Prostate gland (tissue), 2 donors: ENCODE measurements around the gene IGLL1. TPM values are rescaled to one million over a fixed set of nuclear protein-coding genes. Genes with fewer than 3 reads are reported as not detected.

Experiments
- DNase-seq: peaks from one replicate; pipeline ENCODE4 v3.0.0-alpha.2; 2019; ENCODE audit warnings: low spot score
- H3K27ac ChIP-seq, 2 donors: fragments of 200-600 bp; sonication (generic); 2 replicates each; pipeline ENCODE4 v1.5.1; 2017 to 2019
- H3K27me3 ChIP-seq: fragments of 200-600 bp; sonication (generic); replicated peaks from 2 replicates; pipeline ENCODE4 v1.5.1; 2019; ENCODE audit not compliant: insufficient read depth
- H3K36me3 ChIP-seq, 2 donors: fragments of 200-600 bp; sonication (generic); 1 replicate in 1 of 2; 2 replicates in 1 of 2; pipeline versions ENCODE4 v1.5.1 to v1.8.1; 2017 to 2019
- H3K4me1 ChIP-seq: fragments of 200-600 bp; sonication (generic); replicated peaks from 2 replicates; pipeline ENCODE4 v1.5.1; 2019
- H3K4me3 ChIP-seq, 2 donors: fragments of 200-600 bp; sonication (generic); 2 replicates each; pipeline ENCODE4 v1.5.1; 2017 to 2019
- H3K9me3 ChIP-seq: fragments of 200-600 bp; sonication (generic); 2 replicates; pipeline ENCODE4 v1.5.1; 2017
- POLR2A ChIP-seq: fragments of 450-650 bp; IDR thresholded peaks from one replicate; pipeline ENCODE4 v1.6.1; 2016; ENCODE audit warnings: antibody characterized with exemption, mild to moderate bottlenecking
- POLR2AphosphoS5 ChIP-seq: sonication (generic); formaldehyde crosslinking; IDR thresholded peaks from one replicate; pipeline ENCODE4 v1.6.1; 2017; ENCODE audit warnings: antibody characterized with exemption
- WGBS: methylation state at CpG from one replicate; pipeline ENCODE4 v1.1.5; 2018; 5-methylcytosine and 5-hydroxymethylcytosine counted together
- intact Hi-C: fragments of 100-400 bp; cut with DNase I; formaldehyde crosslinking; loops from one replicate; pipeline ENCODE4 v1.14.2; 2022
- total RNA-seq, 2 donors: library from RNA; depleted of rRNA; stranded (reverse); fragments of >200 nt; gene quantifications; one replicate each; pipeline ENCODE4 v1.1.0, GENCODE V29; 2016
- TF ChIP-seq, protein P1 (sequence below), 4 experiments: fragments of 200-600 bp in 2 of 4; fragments of 450-650 bp in 2 of 4; sonication (generic) in 2 of 4; IDR thresholded peaks; 1 replicate in 3 of 4; 2 replicates in 1 of 4; pipeline ENCODE4 v1.5.1; 2016 to 2019; ENCODE audit warnings: antibody characterized with exemption in 4 of 4, mild to moderate bottlenecking in 2 of 4, moderate library complexity in 2 of 4

The IGLL1 gene
- total RNA-seq, 2 donors from 2014 or later, result 0.85 TPM; not detected in 1

GRCh38 chr22:23533328-23533762 lies 46.7 kb downstream of the IGLL1 start:
- Histone ChIP-seq H3K27me3 (no peaks in the 10 kb centered on the region), H3K36me3 (no peaks in the 10 kb centered on the region), H3K27ac (peak overlapping the region; percentile 77 to 88), H3K4me3 (no peak overlapping the region), H3K4me1 (peaks cover 10% of the 10 kb centered on the region), H3K9me3 (no peaks in the 10 kb centered on the region)
- TF ChIP-seq, protein P1, sequence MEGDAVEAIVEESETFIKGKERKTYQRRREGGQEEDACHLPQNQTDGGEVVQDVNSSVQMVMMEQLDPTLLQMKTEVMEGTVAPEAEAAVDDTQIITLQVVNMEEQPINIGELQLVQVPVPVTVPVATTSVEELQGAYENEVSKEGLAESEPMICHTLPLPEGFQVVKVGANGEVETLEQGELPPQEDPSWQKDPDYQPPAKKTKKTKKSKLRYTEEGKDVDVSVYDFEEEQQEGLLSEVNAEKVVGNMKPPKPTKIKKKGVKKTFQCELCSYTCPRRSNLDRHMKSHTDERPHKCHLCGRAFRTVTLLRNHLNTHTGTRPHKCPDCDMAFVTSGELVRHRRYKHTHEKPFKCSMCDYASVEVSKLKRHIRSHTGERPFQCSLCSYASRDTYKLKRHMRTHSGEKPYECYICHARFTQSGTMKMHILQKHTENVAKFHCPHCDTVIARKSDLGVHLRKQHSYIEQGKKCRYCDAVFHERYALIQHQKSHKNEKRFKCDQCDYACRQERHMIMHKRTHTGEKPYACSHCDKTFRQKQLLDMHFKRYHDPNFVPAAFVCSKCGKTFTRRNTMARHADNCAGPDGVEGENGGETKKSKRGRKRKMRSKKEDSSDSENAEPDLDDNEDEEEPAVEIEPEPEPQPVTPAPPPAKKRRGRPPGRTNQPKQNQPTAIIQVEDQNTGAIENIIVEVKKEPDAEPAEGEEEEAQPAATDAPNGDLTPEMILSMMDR (IDR thresholded peaks at IDR 0.05), result peak in 1 of 4 experiments; percentile 53
- no peak for TF ChIP-seq POLR2AphosphoS5
- DNase-seq, result no peak
- 28% methylated on average over 9 of the region's 9 CpGs for WGBS
- intact Hi-C loops, result loop anchor here (5.0 kb wide), 1 partner anchor 324 kb away; the partner anchor contains the start of gene SLC2A11

- intact Hi-C loops, result loop anchor here (5.0 kb wide), 1 partner anchor 325 kb away; the partner anchor contains the start of gene SLC2A11
- H3K27ac ChIP-seq, result peak overlapping the region; percentile 77 to 88
- H3K9me3 ChIP-seq, result no peaks in the 10 kb centered on the region
- H3K36me3 ChIP-seq, result no peaks in the 10 kb centered on the region
- TF ChIP-seq POLR2A (no peak), POLR2AphosphoS5 (no peak)
- TF ChIP-seq, protein P1 (IDR thresholded peaks at IDR 0.05), result no peak
- no peak for DNase-seq
- H3K27me3 ChIP-seq, result no peaks in the 10 kb centered on the region
- peaks cover 10% of the 10 kb centered on the region for H3K4me1 ChIP-seq
- no peak overlapping the region for H3K4me3 ChIP-seq
- WGBS, result 87% methylated on average over 5 of the region's 5 CpGs
Measured at GRCh38 chr22:23532731-23533130, 47.4 kb downstream of the IGLL1 start.

- intact Hi-C loops, result loop anchor here (5.0 kb wide), 1 partner anchor 325 kb away; the partner anchor contains the start of gene SLC2A11
- no peaks in the 10 kb centered on the region for H3K9me3 ChIP-seq
- 85% methylated on average over 13 of the region's 13 CpGs for WGBS
Measured at GRCh38 chr22:23531966-23532705, 48.0 kb downstream of the IGLL1 start.

DNA sequence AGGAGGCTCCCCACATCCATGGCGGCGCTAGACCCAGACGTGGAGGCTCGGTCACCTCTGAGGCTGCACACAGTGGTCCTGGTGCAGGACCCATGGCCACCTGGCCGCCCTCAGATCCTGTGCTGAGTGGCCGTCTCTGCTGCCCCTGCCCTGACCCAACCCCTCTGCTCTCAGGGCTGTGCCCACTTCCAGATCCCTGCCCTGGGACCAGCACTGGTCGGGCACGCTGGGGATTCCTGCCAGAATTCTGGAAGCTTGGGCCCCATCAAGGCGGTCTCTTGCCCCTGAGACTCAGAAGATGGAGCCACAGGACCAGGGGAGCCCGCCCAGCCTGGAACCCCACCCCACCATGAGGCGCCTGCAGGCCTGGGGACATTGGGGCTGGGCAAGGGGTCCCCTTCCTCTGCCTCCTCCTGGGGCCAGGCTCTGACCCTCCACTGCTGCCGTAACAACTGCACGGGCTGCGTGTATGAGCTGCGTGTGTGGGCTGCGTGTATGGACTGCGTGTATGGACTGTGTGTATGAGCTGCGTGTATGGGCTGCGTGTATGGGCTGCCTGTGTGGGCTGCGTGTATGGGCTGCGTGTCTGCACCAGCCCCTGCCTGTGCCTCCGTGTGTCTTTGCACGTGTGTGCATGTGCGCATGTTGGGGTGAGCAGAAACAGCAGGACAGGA lies 48.7 kb downstream of the IGLL1 start:
- H3K27ac ChIP-seq, result no peak overlapping the region
- TF ChIP-seq POLR2A, result no peak
- TF ChIP-seq, protein P1 (IDR thresholded peaks at IDR 0.05), result no peak
- TF ChIP-seq POLR2AphosphoS5, result no peak
- H3K36me3 ChIP-seq, result no peaks in the 10 kb centered on the region
- intact Hi-C loops, result loop anchor here (5.0 kb wide), 1 partner anchor 326 kb away; the partner anchor contains the start of gene SLC2A11
- H3K4me1 ChIP-seq, result peaks cover 2% of the 10 kb centered on the region
- 95% methylated on average over 22 of the region's 24 CpGs for WGBS
- no peaks in the 10 kb centered on the region for H3K9me3 ChIP-seq
- no peak overlapping the region for H3K4me3 ChIP-seq
- DNase-seq, result no peak
- no peaks in the 10 kb centered on the region for H3K27me3 ChIP-seq

More at GRCh38 chr22:23531966-23532705, 48.0 kb downstream of the IGLL1 start:
- Histone ChIP-seq H3K27me3 (no peaks in the 10 kb centered on the region), H3K4me3 (no peak overlapping the region), H3K36me3 (no peaks in the 10 kb centered on the region), H3K4me1 (peaks cover 5% of the 10 kb centered on the region), H3K27ac (peak overlapping the region in 1 of 2 donors; percentile 88)
- no peak for TF ChIP-seq POLR2AphosphoS5
- no peak for TF ChIP-seq POLR2A
- TF ChIP-seq, protein P1 (IDR thresholded peaks at IDR 0.05), result no peak
- DNase-seq, result no peak
